NCI-H460 (cell line): ENCODE results near the gene KRT26. TPM values are rescaled to one million over a fixed set of nuclear protein-coding genes. Genes with fewer than 3 reads are reported as not detected.
"Not testable (repeated sequence)": the region's sequence is repeated elsewhere in the genome, so short reads cannot be mapped to it uniquely, and the experiment has no call there.

ENCODE experiments used
- DNase-seq: peaks from one replicate; pipeline ENCODE4 v3.0.0-alpha.2; 2016; ENCODE audit warnings: low read depth; ENCODE audit errors: extremely low read depth
- polyA plus RNA-seq: library from polyadenylated mRNA; depleted of rRNA; stranded (reverse); fragments of >200 nt; gene quantifications from 2 replicates; pipeline ENCODE4 v1.2.3, GENCODE V29; 2014; cell fraction: nucleus; rRNA removed
- total RNA-seq: library from RNA; depleted of rRNA; stranded (reverse); fragments of >200 nt; shearing (Covaris generic); gene quantifications from 2 replicates; pipeline ENCODE4 v1.2.3, GENCODE V29; 2014; rRNA removed

Gene KRT26
- total RNA-seq: not detected in 2 replicates
- not detected in 2 replicates for polyA plus RNA-seq

GRCh38 chr17:40772101-40772500 lies at the start of gene KRT26:
KRT26 (minus strand) TSS chr17:40772201; CDS start chr17:40772113, 88 bp downstream.
- no peak for DNase-seq

GRCh38 chr17:40821536-40821935 lies 49.5 kb upstream of the KRT26 start:
- DNase-seq: no peak

GRCh38 chr17:40820228-40820838 lies 48.3 kb upstream of the KRT26 start:
- DNase-seq: no peak

- no peak for DNase-seq
Observed at GRCh38 chr17:40819528-40820125, 47.6 kb upstream of the KRT26 start.

GRCh38 chr17:40818733-40819527 lies 46.9 kb upstream of the KRT26 start:
- DNase-seq: peak; percentile 76

- DNase-seq: no peak
Observed at GRCh38 chr17:40818343-40818732, 46.3 kb upstream of the KRT26 start.

GRCh38 chr17:40817103-40817682 lies 45.2 kb upstream of the KRT26 start:
- DNase-seq: no peak

GRCh38 chr17:40816569-40816968 lies 44.6 kb upstream of the KRT26 start:
- no peak for DNase-seq

- no peak for DNase-seq
Observed at GRCh38 chr17:40815381-40815780, 43.4 kb upstream of the KRT26 start.

- not testable (repeated sequence) for DNase-seq
Observed at GRCh38 chr17:40814657-40815056, 42.7 kb upstream of the KRT26 start.

GRCh38 chr17:40813804-40814203 lies 41.8 kb upstream of the KRT26 start:
- DNase-seq: no peak

- DNase-seq: no peak
Observed at GRCh38 chr17:40812639-40813038, 40.6 kb upstream of the KRT26 start.

- peak; percentile 82 for DNase-seq
Observed at GRCh38 chr17:40810494-40810893, 38.5 kb upstream of the KRT26 start.

GRCh38 chr17:40809721-40810421 lies 37.9 kb upstream of the KRT26 start:
- DNase-seq: no peak

- DNase-seq: no peak
Observed at GRCh38 chr17:40806131-40806530, 34.1 kb upstream of the KRT26 start.

GRCh38 chr17:40803617-40804082 lies 31.6 kb upstream of the KRT26 start:
- peak; percentile 79 for DNase-seq

GRCh38 chr17:40801157-40801556 lies 29.2 kb upstream of the KRT26 start:
- no peak for DNase-seq

GRCh38 chr17:40800381-40800780 lies 28.4 kb upstream of the KRT26 start:
- no peak for DNase-seq

GRCh38 chr17:40799859-40800258 lies 27.9 kb upstream of the KRT26 start, which contains the start of gene KRT28:
KRT28 (minus strand) TSS chr17:40799959; CDS start chr17:40799893, 66 bp downstream.
- DNase-seq: no peak

GRCh38 chr17:40796846-40797245 lies 24.8 kb upstream of the KRT26 start:
- DNase-seq: no peak
